GM18519 (cell line): ENCODE data around the gene PRKCB.

Experiments
- ATAC-seq: cut with Tn5 transposase; IDR thresholded peaks from one replicate; pipeline ENCODE4 v1.9.1; 2021; ENCODE audit warnings: mild to moderate bottlenecking, moderate library complexity; ENCODE audit not compliant: unreplicated experiment, low FRiP score

The PRKCB gene

DNA sequence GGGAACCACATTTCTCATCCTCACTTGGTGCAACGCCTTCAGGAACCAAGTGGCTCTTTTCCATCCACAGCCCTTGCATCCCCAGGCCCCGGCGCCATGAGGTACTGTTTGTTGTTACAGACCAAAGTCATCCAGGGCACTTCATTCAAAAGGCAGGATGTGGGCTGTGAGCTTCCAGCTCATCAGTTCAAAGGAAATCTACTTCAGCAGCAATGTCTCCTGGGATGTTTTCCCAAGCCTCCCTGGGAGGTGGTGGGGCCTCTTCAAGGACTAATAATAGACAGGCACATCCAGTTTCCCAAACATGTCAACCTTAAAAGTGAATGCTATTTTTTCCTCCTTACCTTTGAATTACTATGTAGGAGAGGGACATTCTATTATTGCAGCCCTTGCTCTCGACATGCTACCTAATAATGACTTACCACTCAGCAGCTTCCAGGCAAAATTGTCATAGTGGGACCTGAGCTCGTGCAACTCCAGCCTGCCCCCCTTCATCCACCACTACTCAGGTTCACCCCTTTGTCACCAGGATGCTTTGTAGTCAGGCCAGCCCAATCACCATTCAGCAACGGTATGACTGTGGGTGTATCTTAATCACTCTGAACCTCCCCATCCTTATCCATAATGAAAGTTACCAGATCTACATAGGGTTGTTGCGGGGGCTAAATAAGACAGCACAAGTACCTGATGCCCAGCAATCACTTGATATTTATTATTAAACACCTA is 1.7 kb upstream of the PRKCB start:
- ATAC-seq: no peak

DNA sequence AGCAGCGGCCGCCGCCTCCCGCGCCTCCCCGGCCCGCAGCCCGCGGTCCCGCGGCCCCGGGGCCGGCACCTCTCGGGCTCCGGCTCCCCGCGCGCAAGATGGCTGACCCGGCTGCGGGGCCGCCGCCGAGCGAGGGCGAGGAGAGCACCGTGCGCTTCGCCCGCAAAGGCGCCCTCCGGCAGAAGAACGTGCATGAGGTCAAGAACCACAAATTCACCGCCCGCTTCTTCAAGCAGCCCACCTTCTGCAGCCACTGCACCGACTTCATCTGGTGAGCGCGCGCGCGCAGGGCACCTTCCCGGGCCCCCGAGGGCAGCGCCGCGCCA is 258 bp downstream of the PRKCB start:
- ATAC-seq: peak; percentile 15

DNA sequence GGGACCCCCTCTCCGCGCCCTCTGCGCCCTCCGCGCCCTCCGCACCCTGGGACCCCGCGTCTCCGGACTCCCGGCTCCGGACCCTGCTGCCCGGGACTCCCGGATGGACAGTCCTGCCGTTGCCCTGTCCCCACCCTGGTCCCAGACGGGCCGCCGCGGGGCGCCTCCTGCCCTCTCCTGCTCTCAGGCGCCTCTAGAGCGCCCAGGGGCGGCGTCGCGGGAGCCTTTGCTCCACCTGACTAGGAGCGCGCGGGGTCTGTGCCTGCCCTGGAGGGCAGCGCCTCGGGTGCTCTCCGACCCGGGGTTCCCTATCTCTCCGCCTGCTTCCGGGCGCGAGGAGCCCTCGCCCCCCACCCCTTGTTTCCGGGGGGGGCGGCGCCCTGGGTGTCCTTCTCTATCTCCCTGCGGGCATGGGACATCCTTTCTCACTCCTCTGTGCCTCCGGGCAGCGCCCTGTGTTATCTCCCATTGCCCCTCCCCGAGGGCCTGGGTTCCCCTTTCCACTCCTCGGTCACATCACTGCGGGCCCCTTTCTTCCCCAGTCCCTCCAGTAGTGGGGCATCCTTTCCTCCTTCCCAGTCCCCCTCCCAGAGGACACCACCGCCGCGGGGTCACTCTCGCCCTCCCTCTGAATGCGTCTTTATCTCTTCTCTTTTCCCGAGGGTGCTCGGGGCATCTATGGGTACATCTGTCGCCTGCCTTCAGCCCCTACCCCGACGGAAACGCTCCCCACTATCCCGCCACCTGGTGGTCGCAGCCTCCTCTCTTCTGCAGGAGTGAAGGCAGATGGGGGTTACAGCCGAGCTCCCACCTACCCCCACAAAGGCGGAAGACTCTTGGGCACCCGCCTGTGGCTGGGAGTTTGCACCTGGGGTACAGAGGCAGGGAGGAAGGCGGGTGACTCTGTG is 875 bp downstream of the PRKCB start:
- peak; percentile 7 for ATAC-seq

DNA sequence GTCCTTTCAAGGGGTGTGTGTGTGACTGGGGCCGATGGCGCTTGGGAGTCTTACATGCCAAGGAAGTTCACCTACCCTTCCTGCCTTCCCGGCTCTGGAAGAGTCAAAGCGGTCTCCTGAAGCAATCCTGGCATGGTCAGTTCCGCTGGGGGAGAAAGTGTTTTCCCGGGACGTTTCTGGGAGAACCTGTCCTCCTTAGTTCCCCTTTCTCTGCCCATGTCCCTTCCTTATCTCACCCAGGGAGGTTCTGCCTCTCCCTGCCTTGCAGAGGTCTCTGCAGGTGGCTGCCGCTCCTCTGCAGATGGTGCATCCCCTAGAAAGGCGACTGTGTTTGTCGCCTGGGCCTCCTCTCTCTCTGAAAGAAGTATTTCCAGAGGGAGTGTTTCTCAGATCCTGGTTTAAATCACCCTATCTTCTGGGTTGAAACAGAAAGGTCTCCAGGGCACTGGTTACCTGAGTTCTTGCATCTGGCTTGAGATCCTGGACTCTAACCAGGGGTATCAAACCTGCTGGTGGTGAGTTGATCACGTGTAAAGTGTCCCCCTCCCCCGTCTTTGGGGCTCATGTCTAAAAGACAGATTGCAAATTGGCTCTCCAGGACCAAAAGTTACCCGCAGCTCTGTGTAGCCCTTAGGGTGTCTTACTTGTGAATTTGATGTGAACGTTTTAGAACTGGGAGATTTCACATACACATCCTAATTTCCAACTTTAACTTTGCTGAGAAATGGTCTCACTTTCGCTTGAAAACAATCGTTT is 1.9 kb downstream of the PRKCB start:
- no peak for ATAC-seq

DNA sequence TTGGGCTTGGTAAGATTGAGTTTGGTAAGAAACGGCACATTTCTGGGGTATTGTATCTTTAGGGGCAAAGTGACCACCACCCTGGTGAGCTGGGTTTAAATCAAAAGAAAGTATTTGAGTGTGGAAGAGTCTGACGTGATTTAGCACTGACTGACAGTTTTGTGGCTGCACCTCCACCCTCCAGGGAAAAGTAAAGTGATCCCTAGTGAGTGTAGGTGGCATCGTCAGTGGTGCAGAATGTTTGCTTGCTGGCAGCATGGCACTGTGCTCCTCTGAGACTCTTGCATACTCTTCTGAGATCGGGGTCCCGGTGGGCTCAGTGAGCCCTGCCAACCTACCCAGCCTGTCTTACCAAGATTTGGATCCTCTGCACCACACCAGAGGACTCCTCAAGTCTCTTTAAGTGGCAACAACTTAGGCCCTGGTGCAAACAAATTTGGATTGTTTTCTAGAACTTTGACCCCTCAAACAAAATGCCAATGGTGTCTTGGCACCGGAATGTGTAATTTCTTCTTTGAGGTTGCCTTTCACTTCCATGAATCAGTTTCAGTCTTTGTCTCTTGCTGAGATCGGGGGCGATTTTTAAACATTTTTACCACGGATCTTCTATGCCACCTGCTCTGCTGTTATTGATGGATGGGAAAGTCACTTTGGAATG is 2.8 kb downstream of the PRKCB start:
- ATAC-seq: no peak

DNA sequence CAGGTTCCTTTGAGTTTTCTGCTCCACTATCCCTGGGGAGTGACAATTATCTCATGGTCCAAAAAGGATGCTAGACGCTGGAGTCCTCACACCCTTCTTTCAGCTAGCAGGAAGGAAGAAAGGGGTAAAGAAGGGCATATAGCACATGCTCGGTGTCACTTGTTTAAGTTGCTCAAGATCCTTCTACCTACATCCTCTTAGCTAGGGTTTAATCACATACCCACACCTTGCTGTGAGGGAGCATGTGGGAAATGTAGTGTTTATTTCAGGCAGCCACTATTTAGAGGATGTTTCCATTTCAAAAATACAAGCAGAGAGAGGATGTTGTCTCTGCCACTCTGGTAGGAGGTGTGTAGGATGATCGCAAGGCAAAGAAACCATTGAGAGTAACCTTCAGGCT is 4.5 kb downstream of the PRKCB start:
- ATAC-seq: no peak

DNA sequence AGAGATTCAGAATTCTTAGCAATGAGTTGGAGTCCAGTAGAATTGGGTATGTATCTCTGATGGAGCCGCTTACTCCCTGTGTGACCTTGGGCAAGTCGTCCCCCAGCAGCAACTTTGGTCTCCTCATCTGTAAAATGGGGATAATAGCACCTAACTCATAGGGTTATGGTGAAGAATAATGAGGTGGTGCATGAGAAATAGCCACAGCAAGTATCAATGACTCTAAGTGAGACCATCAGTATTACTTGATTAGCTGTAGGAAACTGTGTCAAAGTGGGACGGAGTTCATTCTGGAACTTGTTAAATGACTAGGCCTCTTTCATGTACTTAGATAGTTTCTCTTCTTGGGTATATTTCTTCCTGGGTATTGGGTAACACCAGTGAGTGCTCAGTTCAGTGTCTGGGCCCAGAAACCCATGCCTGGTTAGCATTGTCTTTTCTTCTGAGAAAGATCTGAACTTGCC is 6.4 kb downstream of the PRKCB start:
- peak; percentile 57 for ATAC-seq

DNA sequence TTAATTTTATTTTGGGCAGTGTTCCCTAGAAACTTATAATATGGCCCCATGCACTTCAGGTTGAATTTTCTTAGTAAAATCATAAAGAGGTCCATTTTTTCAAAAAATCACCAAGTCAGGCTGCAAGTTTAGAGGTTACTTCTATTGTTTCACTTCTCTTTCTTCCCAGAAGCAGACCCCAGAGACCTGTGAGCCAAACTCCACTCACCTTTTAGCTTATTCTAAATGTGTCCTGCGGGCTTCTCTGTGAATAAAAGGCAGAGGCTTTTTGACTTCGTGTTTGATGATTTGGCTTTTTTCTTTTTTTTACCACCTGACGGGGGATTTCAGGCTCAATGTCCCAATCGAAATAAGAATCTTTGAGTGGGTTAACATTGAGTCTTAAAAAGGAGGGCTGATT is 7.4 kb downstream of the PRKCB start:
- peak; percentile 27 for ATAC-seq

DNA sequence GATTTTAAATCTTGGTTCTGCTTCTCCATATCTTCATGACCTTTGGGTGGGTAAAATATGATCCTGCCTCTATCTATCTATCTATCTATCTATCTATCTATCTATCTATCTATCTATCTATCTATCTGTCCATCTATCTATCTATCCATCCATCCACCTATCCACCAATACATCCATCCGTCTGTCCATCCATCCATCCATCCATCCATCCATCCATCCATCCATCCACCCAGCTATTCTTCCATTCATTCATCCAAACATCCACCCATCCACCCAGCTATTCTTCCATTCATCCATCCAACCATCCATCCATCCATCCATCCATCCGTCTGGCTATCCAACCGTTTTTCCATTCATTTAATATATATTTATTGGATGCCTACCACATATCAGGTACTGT is 11.5 kb downstream of the PRKCB start:
- ATAC-seq: no peak

DNA sequence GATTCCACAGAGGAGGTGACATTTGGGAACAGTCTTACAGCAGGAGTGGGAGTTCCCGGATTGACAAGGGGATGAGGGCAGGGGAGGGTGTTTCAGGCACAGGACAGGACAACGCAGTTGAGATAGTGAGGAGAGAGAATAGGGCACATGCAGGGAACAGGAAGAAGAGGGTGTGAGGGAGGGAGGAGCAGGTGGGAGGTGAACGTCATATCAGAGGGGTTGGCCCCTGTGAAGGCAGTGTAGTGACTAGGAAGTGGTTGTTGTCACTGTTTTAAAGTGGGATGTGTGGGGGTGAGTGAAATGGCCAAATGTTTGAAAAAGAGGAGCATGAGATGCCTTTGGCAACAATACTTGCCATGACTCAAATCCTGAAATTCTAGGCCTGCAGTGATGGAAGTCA is 12.2 kb downstream of the PRKCB start:
- no peak for ATAC-seq

DNA sequence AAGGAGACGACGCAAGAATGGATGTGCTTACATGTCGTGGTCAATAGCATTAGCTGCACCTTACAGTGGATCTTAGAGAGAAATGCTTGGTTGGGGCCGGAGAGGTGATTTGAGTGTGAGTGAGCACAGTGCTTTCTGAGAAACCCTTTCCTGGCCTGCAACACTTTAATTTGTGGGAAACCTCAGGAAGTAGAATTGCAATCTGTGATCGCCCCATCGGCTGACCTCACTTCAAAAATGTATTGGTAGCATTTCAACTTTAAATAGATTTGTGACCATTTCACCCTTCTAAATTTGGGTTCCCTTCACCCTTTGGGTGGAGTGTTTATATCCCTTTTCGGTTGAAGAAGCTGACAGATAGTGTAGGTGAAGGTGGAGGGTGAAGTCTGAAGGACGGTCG is 13.2 kb downstream of the PRKCB start:
- ATAC-seq: no peak

DNA sequence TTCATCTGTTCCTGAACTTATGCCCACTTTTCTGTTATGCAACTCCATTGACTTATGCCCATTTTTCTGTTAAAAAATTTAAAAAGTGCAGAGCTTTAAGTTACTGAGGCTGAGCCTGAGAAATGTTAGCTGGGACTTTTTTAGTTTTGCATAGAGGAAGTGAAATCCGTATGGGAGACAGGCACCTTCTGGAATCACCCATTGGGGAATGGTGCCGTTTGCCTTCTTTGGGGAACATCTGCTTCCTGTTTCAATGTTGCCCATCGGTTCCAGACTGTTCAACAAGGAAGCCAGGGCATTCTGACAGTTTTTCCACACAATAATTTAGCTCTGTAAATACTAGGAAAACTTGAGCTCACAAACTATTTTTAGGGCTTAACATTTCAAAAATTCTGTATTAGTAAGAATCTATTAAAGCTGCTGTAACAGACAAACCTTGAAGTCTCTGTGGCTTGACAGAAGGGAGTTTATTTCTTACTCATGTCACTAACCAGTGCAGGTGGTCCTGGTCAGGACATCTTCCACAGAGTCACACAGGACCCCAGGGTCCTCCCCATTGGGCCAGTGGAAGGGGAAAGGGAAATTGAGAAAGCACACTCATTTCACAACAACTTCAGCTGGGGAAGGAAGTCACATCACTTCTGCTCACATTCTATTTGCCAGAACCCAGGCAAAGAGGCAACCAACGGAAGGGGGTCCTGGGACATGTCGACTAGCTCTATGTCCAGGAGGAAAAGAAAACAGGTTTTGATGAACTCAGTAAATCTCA is 17.2 kb downstream of the PRKCB start:
- ATAC-seq: no peak

DNA sequence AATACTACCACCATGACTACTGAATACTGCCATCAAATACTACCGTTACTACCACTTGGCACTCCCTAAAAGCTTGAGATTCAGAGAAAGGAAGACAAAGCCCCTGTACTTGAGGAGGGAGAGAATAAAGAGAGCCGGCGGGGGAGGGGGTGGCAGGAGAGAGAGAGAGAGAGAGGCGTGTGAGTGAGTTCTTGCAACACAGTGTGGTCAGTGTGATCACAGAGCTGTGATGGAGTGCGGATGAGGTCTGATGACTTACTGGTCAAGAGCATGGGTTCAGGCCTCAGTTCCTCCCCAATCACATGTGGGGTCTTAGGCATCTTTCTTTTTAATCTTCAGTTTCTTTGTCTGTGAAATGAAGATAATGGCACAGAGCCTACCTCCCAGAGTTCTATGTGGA is 19.2 kb downstream of the PRKCB start:
- no peak for ATAC-seq

DNA sequence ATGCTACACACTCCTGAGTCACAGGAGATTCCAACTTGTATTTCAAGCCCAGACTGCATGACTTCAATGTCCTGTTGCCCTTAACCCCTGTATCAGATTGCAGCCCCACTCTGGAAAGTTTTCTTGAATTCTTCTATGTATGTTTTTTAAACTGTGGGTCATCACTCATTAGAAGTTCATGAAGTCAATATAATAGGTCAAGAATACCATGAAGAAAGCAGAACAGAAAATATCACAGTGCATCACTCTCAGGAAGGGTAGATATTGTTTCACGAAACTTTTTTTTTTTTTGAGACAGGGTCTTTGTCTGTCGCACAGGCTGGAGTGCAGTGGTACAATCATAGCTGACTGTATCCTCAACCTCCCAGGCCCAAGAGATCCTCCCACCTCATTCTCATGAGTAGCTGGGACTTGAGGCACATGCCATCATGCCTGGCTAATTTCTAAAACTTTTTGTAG is 20.5 kb downstream of the PRKCB start:
- no peak for ATAC-seq

DNA sequence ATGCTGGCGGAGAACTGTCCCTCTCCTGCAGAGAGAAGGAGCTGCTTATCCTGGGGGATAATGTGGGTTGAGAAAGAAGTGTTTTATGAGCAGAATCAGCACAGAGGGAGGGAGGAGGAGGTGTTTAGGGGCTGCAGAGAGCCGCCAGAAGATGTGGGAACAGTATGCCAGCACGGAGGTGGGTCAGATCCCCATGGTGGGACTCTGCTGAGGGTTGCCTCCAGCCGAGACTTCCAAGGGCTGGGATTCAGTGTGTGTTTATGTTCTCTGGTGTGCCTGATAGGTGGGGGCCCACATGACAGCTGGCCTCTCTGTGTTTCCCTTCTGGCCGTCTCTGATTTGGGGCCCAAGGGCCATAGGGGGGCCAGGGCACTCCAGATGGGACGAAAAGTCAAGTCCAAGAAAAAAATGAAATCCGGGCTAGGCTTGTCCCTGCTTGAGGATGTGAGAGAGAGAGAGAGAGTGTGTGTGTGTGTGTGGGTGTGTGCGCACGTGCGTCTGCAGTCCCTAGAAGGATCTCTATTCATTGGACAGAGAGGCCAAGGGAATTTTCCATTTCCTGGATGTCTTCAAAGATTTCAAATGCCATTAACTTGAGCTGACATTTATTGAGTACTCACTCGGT is 21.6 kb downstream of the PRKCB start:
- ATAC-seq: no peak

DNA sequence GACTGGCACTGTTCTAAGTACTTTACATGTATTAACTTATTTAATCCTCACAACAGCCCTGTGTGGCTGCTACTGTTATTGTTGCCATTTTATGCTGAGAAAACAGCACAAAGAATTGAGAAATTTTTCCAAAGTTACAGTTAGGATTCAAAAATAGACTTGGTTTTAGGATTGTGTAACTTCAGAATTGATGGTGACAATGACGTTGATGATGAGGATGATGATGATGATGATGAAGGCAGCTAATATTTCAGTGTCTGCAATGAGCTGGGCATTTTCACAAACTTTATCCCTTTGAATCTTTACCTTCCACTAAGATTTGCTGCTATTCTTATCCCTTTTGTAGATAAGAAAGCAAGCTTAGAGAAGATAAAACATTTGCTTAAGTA is 22.1 kb downstream of the PRKCB start:
- no peak for ATAC-seq

DNA sequence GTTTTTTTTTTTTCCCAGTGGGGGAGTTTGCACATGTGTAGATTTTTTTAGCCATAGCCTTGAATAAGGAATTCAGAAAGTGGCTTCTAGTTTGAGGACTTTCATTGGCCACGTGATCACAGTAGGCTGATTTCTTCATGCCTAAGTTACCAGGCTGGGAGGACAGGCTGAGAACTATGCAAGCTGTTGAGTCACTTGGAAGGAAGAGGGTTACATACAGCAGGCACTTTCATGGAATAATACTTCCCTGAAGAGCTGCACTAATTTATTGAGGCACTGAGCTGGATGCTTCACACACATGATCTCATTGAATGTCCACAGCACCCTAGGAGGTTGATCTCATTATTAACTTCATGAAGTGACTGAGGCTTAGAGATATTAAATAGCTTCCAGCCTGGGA is 22.8 kb downstream of the PRKCB start:
- no peak for ATAC-seq

DNA sequence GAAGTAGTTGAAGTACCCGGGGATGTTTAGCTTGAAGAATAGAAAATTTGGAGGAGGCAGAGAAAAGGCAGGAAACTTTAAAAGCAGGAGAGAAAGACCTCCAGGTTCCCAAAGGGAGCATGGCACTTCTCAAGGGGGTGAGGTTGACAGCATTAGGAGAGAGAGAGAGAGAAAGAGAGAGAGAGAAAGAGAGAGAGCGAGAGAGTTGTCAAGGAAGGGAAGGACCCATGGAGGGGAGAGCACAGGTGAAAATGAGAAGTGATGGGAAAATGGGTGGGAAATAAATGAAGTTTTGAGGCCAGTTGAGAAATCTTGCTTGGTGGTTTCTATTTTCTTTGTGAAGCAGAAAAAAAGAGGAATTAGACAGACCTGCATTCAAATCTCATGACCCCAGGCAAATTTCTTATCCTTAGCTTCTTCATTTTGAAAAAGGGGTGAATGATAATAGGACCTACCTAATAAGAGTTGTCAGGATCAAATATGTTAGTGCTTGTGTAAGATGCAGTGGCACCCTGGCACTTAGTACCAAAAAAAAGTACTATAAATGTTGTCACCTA is 24.0 kb downstream of the PRKCB start:
- ATAC-seq: no peak

DNA sequence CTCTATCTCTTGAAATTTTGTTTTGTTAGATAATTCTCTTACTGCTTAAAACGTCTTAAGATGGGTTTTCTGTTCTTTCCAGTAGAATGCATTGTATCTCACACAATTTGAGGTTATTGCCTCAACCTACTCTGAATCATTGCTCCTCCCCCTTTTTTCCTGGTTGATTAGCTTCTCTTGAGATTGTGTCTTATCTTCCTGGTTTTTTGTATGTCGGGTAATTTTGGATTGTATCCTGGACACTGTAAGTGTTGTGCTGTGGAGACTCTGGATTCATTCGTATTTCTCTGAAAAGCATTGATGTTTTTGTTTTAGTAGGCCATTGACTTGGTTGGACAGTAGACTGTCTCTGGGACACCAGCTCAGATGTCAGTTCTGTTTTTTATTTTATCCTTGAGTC is 26.1 kb downstream of the PRKCB start:
- ATAC-seq: no peak
